A549 (cell line): Measurements from ENCODE around the gene ITPR3.

Source experiments
- CEBPB ChIP-seq, 2 experiments: fragments of >200 bp in 1 of 2; sonication (Bioruptor Twin) in 1 of 2; formaldehyde crosslinking in 1 of 2; IDR thresholded peaks; 2 replicates each; pipeline ENCODE4 v1.6.1; 2012 to 2016
- EP300 ChIP-seq, 2 experiments: fragments of >200 bp; sonication (Bioruptor Twin); formaldehyde crosslinking; IDR thresholded peaks; 2 replicates in 1 of 2; 3 replicates in 1 of 2; pipeline ENCODE4 v1.6.1; 2016 to 2017
- KDM1A ChIP-seq: fragments of 200-600 bp; sonication (generic); IDR thresholded peaks from 2 replicates; pipeline ENCODE4 v1.6.1; 2016; ENCODE audit warnings: low read depth, mild to moderate bottlenecking
- MYC ChIP-seq: IDR thresholded peaks from 2 replicates; pipeline ENCODE4 v1.6.1; 2012; ENCODE audit warnings: mild to moderate bottlenecking, inconsistent platforms, low read length, improper control_type of control experiment, borderline replicate concordance
- NR3C1 ChIP-seq: fragments of >200 bp; sonication (Bioruptor Twin); formaldehyde crosslinking; IDR thresholded peaks from 3 replicates; pipeline ENCODE4 v1.6.1; 2017
- POLR2A ChIP-seq: IDR thresholded peaks from 2 replicates; pipeline ENCODE4 v1.6.1; 2012; ENCODE audit warnings: mild to moderate bottlenecking, low read length
- TF ChIP-seq, protein P1 (sequence below): fragments of >200 bp; sonication (Bioruptor Twin); formaldehyde crosslinking; IDR thresholded peaks from 3 replicates; pipeline ENCODE4 v1.5.1; 2016

DNA sequence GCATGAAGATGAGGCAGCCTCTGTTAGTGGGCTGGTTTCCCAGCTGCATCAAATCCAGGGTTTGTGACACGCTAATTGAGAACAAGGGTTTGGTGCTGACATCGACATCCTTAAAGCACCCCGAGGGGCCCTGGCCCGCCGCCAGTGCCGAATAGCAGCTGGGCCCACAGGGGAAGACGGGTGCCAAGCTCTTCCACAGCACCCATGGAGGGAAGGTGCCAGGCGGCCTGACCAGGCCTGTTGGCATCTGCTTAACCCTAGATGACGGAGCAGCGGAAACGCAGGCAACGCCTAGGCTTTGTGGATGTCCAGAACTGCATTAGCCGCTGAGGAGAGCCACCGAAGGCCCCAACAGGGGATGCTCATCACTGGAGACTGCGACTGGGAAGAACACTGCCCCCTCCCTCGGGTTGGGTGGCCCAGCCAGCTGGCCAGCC lies 74.3 kb downstream of the ITPR3 start:
- TF ChIP-seq POLR2A, result no peak
- TF ChIP-seq, protein P1, sequence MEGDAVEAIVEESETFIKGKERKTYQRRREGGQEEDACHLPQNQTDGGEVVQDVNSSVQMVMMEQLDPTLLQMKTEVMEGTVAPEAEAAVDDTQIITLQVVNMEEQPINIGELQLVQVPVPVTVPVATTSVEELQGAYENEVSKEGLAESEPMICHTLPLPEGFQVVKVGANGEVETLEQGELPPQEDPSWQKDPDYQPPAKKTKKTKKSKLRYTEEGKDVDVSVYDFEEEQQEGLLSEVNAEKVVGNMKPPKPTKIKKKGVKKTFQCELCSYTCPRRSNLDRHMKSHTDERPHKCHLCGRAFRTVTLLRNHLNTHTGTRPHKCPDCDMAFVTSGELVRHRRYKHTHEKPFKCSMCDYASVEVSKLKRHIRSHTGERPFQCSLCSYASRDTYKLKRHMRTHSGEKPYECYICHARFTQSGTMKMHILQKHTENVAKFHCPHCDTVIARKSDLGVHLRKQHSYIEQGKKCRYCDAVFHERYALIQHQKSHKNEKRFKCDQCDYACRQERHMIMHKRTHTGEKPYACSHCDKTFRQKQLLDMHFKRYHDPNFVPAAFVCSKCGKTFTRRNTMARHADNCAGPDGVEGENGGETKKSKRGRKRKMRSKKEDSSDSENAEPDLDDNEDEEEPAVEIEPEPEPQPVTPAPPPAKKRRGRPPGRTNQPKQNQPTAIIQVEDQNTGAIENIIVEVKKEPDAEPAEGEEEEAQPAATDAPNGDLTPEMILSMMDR, result no peak
- TF ChIP-seq NR3C1, result no peak
- no peak for TF ChIP-seq EP300 (IDR thresholded peaks at IDR 0.05)
- TF ChIP-seq MYC, result no peak
- no peak for TF ChIP-seq CEBPB (IDR thresholded peaks at IDR 0.05)
- no peak for TF ChIP-seq KDM1A
